Trophoblast cell (in vitro differentiated cells and primary cell): ENCODE results near the gene TBXAS1.

Experiments used
- DNase-seq, 2 donors: peaks; one replicate each; pipeline ENCODE4 v3.0.0-alpha.2; 2016
- H2AFZ ChIP-seq: 2 replicates; pipeline ENCODE4 v1.6.1; 2013; ENCODE audit warnings: low read length, moderate library complexity, mild to moderate bottlenecking; ENCODE audit not compliant: insufficient read depth, poor library complexity
- H2AK5ac ChIP-seq: 2 replicates; pipeline ENCODE4 v1.6.1; 2013; ENCODE audit warnings: mild to moderate bottlenecking, low read length
- H2BK120ac ChIP-seq: 2 replicates; pipeline ENCODE4 v1.6.1; 2013; ENCODE audit warnings: low read length, mild to moderate bottlenecking, moderate library complexity; ENCODE audit not compliant: insufficient read depth, poor library complexity
- H2BK12ac ChIP-seq: 2 replicates; pipeline ENCODE4 v1.6.1; 2013; ENCODE audit warnings: mild to moderate bottlenecking, low read length, moderate library complexity
- H2BK5ac ChIP-seq: 2 replicates; pipeline ENCODE4 v1.6.1; 2013; ENCODE audit warnings: low read length, low read depth, moderate library complexity, mild to moderate bottlenecking; ENCODE audit not compliant: poor library complexity
- H3K14ac ChIP-seq: 2 replicates; pipeline ENCODE4 v1.6.1; 2013; ENCODE audit warnings: mild to moderate bottlenecking, low read length
- H3K18ac ChIP-seq: 2 replicates; pipeline ENCODE4 v1.6.1; 2013; ENCODE audit warnings: mild to moderate bottlenecking, low read length
- H3K23ac ChIP-seq: 2 replicates; pipeline ENCODE4 v1.6.1; 2013; ENCODE audit warnings: low read length
- H3K27ac ChIP-seq: 2 replicates; pipeline ENCODE4 v1.5.1; 2013; ENCODE audit warnings: low read depth, mild to moderate bottlenecking, inconsistent platforms, low read length, moderate library complexity
- H3K27me3 ChIP-seq: 2 replicates; pipeline ENCODE4 v1.6.1; 2013; ENCODE audit warnings: inconsistent platforms, mild to moderate bottlenecking, low read length, moderate library complexity; ENCODE audit not compliant: insufficient read depth
- H3K36me3 ChIP-seq, 2 experiments: 1 replicate in 1 of 2; 2 replicates in 1 of 2; pipeline ENCODE4 v1.6.1; 2013; ENCODE audit warnings: low read length in 2 of 2, mild to moderate bottlenecking in 2 of 2, moderate library complexity in 1 of 2; ENCODE audit not compliant: insufficient read depth in 2 of 2, control insufficient read depth in 1 of 2
- H3K4ac ChIP-seq: 2 replicates; pipeline ENCODE4 v1.6.1; 2013; ENCODE audit warnings: low read depth, mild to moderate bottlenecking, low read length, moderate library complexity
- H3K4me1 ChIP-seq, 2 experiments: 1 replicate in 1 of 2; 2 replicates in 1 of 2; pipeline ENCODE4 v1.6.1; 2013; ENCODE audit warnings: low read length in 2 of 2, mild to moderate bottlenecking in 2 of 2, moderate library complexity in 1 of 2; ENCODE audit not compliant: insufficient read depth in 2 of 2, control insufficient read depth in 1 of 2
- H3K4me2 ChIP-seq: 2 replicates; pipeline ENCODE4 v1.6.1; 2013; ENCODE audit warnings: inconsistent platforms, mild to moderate bottlenecking, low read length, moderate library complexity
- H3K4me3 ChIP-seq: 2 replicates; pipeline ENCODE4 v1.5.1; 2013; ENCODE audit warnings: mild to moderate bottlenecking, low read depth, low read length, inconsistent platforms
- H3K79me1 ChIP-seq: one replicate; pipeline ENCODE4 v1.6.1; 2013; ENCODE audit warnings: low read length
- H3K79me2 ChIP-seq: 2 replicates; pipeline ENCODE4 v1.6.1; 2013; ENCODE audit warnings: low read length, mild to moderate bottlenecking; ENCODE audit not compliant: control insufficient read depth, insufficient read depth, poor library complexity
- H3K9ac ChIP-seq: 2 replicates; pipeline ENCODE4 v1.6.1; 2013; ENCODE audit warnings: mild to moderate bottlenecking, low read length
- H3K9me3 ChIP-seq: 2 replicates; pipeline ENCODE4 v1.6.1; 2013; ENCODE audit warnings: low read depth, mild to moderate bottlenecking, control low read depth, inconsistent platforms, low read length; ENCODE audit not compliant: insufficient read depth
- H4K12ac ChIP-seq: 2 replicates; pipeline ENCODE4 v1.6.1; 2013; ENCODE audit warnings: low read depth, mild to moderate bottlenecking, low read length, moderate library complexity
- H4K8ac ChIP-seq: 2 replicates; pipeline ENCODE4 v1.6.1; 2013; ENCODE audit warnings: low read depth, mild to moderate bottlenecking, low read length, moderate library complexity
- H4K91ac ChIP-seq: one replicate; pipeline ENCODE4 v1.6.1; 2013; ENCODE audit warnings: low read depth, mild to moderate bottlenecking, low read length, moderate library complexity
- WGBS: extraction: QIAGEN DNeasy Blood & Tissue Kit; methylation state at CpG from one replicate; pipeline ENCODE4 v1.1.7; 2013; ENCODE audit warnings: missing lambda C conversion rate; ENCODE audit not compliant: insufficient read length, insufficient coverage; ENCODE audit errors: extremely low coverage; 5-methylcytosine and 5-hydroxymethylcytosine counted together

TBXAS1 gene

DNA sequence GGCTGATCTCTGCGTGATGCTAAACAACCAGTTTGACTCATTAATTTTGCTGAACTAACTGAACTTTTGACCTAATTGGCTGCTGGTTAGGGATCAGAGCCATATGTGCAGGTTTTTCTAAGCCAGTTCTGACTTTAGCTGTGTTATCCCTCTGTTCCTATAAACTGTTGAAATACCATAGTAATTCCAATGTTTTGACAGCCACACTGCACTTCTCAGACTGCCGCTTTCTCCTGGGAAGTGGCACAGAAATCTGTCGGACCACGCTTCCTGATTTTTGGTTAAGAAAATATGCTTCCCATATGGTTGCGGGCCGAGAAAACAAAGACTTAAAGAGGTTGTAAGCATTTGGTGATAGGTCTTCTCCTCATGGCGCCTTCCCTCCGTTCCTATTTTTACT lies 42.3 kb downstream of the TBXAS1 start:
- Histone ChIP-seq H3K36me3 (no peaks in the 10 kb centered on the region), H4K91ac (no peak overlapping the region), H3K9ac (no peak overlapping the region), H3K79me2 (no peaks in the 10 kb centered on the region), H4K8ac (no peak overlapping the region), H3K23ac (no peak overlapping the region), H2BK12ac (no peak overlapping the region), H3K27ac (no peak overlapping the region), H2BK5ac (no peak overlapping the region), H2BK120ac (no peak overlapping the region), H2AFZ (no peak overlapping the region), H3K4me3 (no peak overlapping the region), H3K4me2 (no peak overlapping the region), H3K4me1 (no peaks in the 10 kb centered on the region), H2AK5ac (no peak overlapping the region), H3K27me3 (no peaks in the 10 kb centered on the region), H3K18ac (no peak overlapping the region), H3K79me1 (no peaks in the 10 kb centered on the region), H4K12ac (no peak overlapping the region), H3K14ac (no peak overlapping the region), H3K4ac (no peak overlapping the region), H3K9me3 (no peaks in the 10 kb centered on the region)
- WGBS: no CpG with 5 or more reads among the region's 8 CpGs
- no peak for DNase-seq

GRCh38 chr7:139871820-139872219 lies 42.8 kb downstream of the TBXAS1 start:
- WGBS: no CpG with 5 or more reads among the region's 2 CpGs
- H2BK5ac ChIP-seq: no peak overlapping the region
- H3K4me3 ChIP-seq: no peak overlapping the region
- no peak overlapping the region for H3K4me2 ChIP-seq
- no peaks in the 10 kb centered on the region for H3K9me3 ChIP-seq
- H3K4ac ChIP-seq: no peak overlapping the region
- no peaks in the 10 kb centered on the region for H3K79me1 ChIP-seq
- no peak overlapping the region for H3K18ac ChIP-seq
- H2AFZ ChIP-seq: no peak overlapping the region
- no peak overlapping the region for H3K23ac ChIP-seq
- no peak overlapping the region for H3K14ac ChIP-seq
- no peak overlapping the region for H3K9ac ChIP-seq
- H2AK5ac ChIP-seq: no peak overlapping the region
- H4K12ac ChIP-seq: no peak overlapping the region
- H4K91ac ChIP-seq: no peak overlapping the region
- no peak overlapping the region for H4K8ac ChIP-seq
- H3K27me3 ChIP-seq: no peaks in the 10 kb centered on the region
- H3K27ac ChIP-seq: no peak overlapping the region
- no peaks in the 10 kb centered on the region for H3K79me2 ChIP-seq
- H3K36me3 ChIP-seq: no peaks in the 10 kb centered on the region
- no peaks in the 10 kb centered on the region for H3K4me1 ChIP-seq
- H2BK12ac ChIP-seq: no peak overlapping the region
- no peak for DNase-seq
- H2BK120ac ChIP-seq: no peak overlapping the region

DNA sequence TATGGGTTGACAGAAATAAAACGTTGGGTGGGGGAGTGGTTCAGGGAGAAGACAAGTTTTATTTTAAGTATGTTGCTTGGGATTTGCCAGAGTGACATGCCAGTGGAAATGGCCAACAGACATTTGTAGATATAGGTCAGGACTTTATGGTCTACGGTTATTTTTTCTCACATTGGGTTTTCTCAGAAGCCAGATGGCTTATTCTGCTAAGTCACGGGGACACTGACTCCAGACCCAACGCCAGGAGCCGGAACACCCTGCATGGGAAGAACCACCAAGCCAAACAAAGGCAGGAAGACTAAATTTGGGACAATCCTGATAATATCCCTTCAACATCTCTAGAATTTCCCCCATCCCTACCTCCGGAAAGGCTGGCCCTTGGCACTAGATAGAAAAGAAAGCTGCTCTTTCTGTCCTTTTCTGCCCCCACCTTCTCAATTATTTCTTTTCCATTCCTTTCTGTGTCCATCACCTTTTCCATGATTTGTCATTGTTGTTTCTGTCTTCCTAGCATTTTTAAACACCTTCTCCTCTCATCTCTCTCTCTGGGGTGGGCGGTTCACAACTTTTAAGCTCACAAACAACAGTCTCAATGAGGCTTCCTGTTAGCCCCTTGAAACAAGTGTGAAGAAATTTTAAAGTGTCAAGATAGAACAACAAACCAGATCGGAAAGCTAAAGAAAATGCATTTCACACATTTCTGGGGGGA lies 44.7 kb downstream of the TBXAS1 start:
- no peaks in the 10 kb centered on the region for H3K79me2 ChIP-seq
- no peak overlapping the region for H3K18ac ChIP-seq
- no peaks in the 10 kb centered on the region for H3K79me1 ChIP-seq
- H3K9ac ChIP-seq: no peak overlapping the region
- no peak overlapping the region for H3K4ac ChIP-seq
- WGBS: no CpG with 5 or more reads among the region's 8 CpGs
- H3K4me3 ChIP-seq: no peak overlapping the region
- H3K27me3 ChIP-seq: no peaks in the 10 kb centered on the region
- no peak overlapping the region for H2AFZ ChIP-seq
- no peak overlapping the region for H3K23ac ChIP-seq
- H4K12ac ChIP-seq: no peak overlapping the region
- H3K14ac ChIP-seq: no peak overlapping the region
- no peak overlapping the region for H4K8ac ChIP-seq
- no peak overlapping the region for H2AK5ac ChIP-seq
- no peaks in the 10 kb centered on the region for H3K9me3 ChIP-seq
- no peak for DNase-seq
- no peaks in the 10 kb centered on the region for H3K36me3 ChIP-seq
- H2BK5ac ChIP-seq: no peak overlapping the region
- no peak overlapping the region for H3K27ac ChIP-seq
- no peak overlapping the region for H2BK12ac ChIP-seq
- H4K91ac ChIP-seq: no peak overlapping the region
- H3K4me2 ChIP-seq: no peak overlapping the region
- no peaks in the 10 kb centered on the region for H3K4me1 ChIP-seq
- H2BK120ac ChIP-seq: no peak overlapping the region

DNA sequence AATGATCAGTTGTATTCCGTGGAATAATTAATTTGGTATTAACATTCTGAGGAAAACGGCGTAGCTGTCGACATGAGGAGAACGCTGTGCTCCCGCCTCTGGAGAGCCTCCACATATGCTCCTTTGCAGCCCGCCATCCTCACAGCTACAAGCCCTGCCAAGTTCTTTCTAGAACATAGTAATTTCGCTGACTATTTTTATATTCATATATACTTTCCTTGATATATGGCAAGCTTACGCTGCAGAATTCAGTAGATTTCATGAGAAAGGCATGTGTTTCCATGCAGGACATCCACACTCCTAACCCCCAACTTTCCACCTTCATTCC lies 45.2 kb downstream of the TBXAS1 start:
- H4K91ac ChIP-seq: no peak overlapping the region
- no peak overlapping the region for H2AK5ac ChIP-seq
- H2AFZ ChIP-seq: no peak overlapping the region
- no peaks in the 10 kb centered on the region for H3K4me1 ChIP-seq
- H3K79me2 ChIP-seq: no peaks in the 10 kb centered on the region
- H3K4me3 ChIP-seq: no peak overlapping the region
- no peaks in the 10 kb centered on the region for H3K27me3 ChIP-seq
- no peak overlapping the region for H3K9ac ChIP-seq
- no peak overlapping the region for H4K12ac ChIP-seq
- H2BK12ac ChIP-seq: no peak overlapping the region
- H3K27ac ChIP-seq: no peak overlapping the region
- no peak overlapping the region for H3K18ac ChIP-seq
- no peak overlapping the region for H2BK5ac ChIP-seq
- no peak for DNase-seq
- no peaks in the 10 kb centered on the region for H3K9me3 ChIP-seq
- H3K23ac ChIP-seq: no peak overlapping the region
- H2BK120ac ChIP-seq: no peak overlapping the region
- no peak overlapping the region for H3K4me2 ChIP-seq
- no CpG with 5 or more reads among the region's 9 CpGs for WGBS
- H3K36me3 ChIP-seq: no peaks in the 10 kb centered on the region
- H3K4ac ChIP-seq: no peak overlapping the region
- H4K8ac ChIP-seq: no peak overlapping the region
- no peaks in the 10 kb centered on the region for H3K79me1 ChIP-seq
- H3K14ac ChIP-seq: no peak overlapping the region
